Measurements from ENCODE around the gene ALDH1L1.

GRCh38 chr3:126109146-126109879 lies 71.1 kb downstream of the ALDH1L1 start:
- TF ChIP-seq BATF2 (CRISPR knock-in tag; IDR thresholded peaks at IDR 0.05) (no peak), RFX3 (CRISPR knock-in tag; IDR thresholded peaks at IDR 0.05) (no peak), ARNT2 (CRISPR knock-in tag; IDR thresholded peaks at IDR 0.05; ENCODE audit: low read depth) (no peak)

All from HepG2 (cell line).